Mammary epithelial cell (primary cell): ENCODE results near the gene NID2.

Source experiments
- EZH2 ChIP-seq: IDR thresholded peaks from 2 replicates; pipeline ENCODE4 v1.6.1; 2012; ENCODE audit warnings: low read length, inconsistent platforms, borderline replicate concordance
- TF ChIP-seq, protein P1 (sequence below), 2 donors: IDR thresholded peaks in 1 of 2; conservative IDR thresholded peaks in 1 of 2; 2 replicates each; pipeline ENCODE4 v1.5.1; 2011 to 2012; ENCODE audit warnings: inconsistent platforms in 2 of 2, low read length in 2 of 2, mild to moderate bottlenecking in 2 of 2, control low read depth in 1 of 2, low read depth in 1 of 2; ENCODE audit not compliant: insufficient read depth in 1 of 2; ENCODE audit errors: extremely low read depth in 1 of 2

DNA sequence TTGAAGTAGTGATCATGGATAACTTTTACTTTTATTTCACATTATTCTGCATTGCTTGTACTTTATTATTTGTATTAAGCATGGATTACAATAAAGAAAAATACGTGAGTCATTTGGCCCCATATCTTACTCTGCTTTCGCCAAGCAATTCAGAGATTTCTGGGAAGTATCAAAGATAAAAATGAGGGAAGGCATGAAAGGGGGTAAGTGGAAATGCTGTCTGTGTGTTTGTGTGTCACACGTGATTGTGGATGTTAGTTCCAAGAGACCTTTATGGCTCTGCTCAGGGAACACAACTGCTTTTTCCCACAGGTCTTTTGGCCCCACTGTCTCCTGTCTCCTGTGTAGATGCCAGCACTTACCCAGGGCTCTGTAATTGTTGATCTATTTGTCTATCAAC lies 10.5 kb downstream of the NID2 start:
- TF ChIP-seq, protein P1, sequence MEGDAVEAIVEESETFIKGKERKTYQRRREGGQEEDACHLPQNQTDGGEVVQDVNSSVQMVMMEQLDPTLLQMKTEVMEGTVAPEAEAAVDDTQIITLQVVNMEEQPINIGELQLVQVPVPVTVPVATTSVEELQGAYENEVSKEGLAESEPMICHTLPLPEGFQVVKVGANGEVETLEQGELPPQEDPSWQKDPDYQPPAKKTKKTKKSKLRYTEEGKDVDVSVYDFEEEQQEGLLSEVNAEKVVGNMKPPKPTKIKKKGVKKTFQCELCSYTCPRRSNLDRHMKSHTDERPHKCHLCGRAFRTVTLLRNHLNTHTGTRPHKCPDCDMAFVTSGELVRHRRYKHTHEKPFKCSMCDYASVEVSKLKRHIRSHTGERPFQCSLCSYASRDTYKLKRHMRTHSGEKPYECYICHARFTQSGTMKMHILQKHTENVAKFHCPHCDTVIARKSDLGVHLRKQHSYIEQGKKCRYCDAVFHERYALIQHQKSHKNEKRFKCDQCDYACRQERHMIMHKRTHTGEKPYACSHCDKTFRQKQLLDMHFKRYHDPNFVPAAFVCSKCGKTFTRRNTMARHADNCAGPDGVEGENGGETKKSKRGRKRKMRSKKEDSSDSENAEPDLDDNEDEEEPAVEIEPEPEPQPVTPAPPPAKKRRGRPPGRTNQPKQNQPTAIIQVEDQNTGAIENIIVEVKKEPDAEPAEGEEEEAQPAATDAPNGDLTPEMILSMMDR (conservative IDR thresholded peaks at IDR 0.05 in 1 of 2, IDR thresholded peaks at IDR 0.05 in 1 of 2; ENCODE audit: extremely low read depth in 1 of 2, insufficient read depth in 1 of 2, low read depth in 1 of 2, low read length in 2 of 2): no peak
- TF ChIP-seq EZH2: no peak
